HEK293 (cell line): ENCODE measurements around the gene TCAF1.

Experiments used
- CTCF ChIP-seq: fragments of 450-650 bp; formaldehyde crosslinking; IDR thresholded peaks from 2 replicates; pipeline ENCODE4 v1.5.1; 2016; ENCODE audit warnings: missing biosample characterization, missing genetic modification characterization
- ELK4 ChIP-seq: IDR thresholded peaks from 2 replicates; pipeline ENCODE4 v1.6.1; 2011; ENCODE audit warnings: mild to moderate bottlenecking, low read depth, low read length, borderline replicate concordance
- FEZF1 ChIP-seq: fragments of 450-650 bp; formaldehyde crosslinking; IDR thresholded peaks from 2 replicates; pipeline ENCODE4 v1.5.1; 2016; ENCODE audit warnings: missing biosample characterization, missing genetic modification characterization
- ZBTB20 ChIP-seq: fragments of 450-650 bp; formaldehyde crosslinking; IDR thresholded peaks from 2 replicates; pipeline ENCODE4 v1.5.1; 2016; ENCODE audit warnings: missing biosample characterization, missing genetic modification characterization
- ZNF121 ChIP-seq: fragments of 450-650 bp; formaldehyde crosslinking; IDR thresholded peaks from 2 replicates; pipeline ENCODE4 v1.5.1; 2016; ENCODE audit warnings: missing biosample characterization, missing genetic modification characterization
- ZNF274 ChIP-seq, 2 experiments: fragments of 200-500 bp in 1 of 2; fragments of 450-650 bp in 1 of 2; sonication (Bioruptor generic) in 1 of 2; formaldehyde crosslinking in 1 of 2; IDR thresholded peaks; 2 replicates each; pipeline versions ENCODE4 v1.5.1 to v1.6.1; 2014 to 2016; ENCODE audit warnings: borderline replicate concordance in 1 of 2, inconsistent platforms in 1 of 2, low read length in 1 of 2, missing biosample characterization in 1 of 2, missing genetic modification characterization in 1 of 2
- ZNF530 ChIP-seq: fragments of 450-650 bp; formaldehyde crosslinking; IDR thresholded peaks from 2 replicates; pipeline ENCODE4 v1.5.1; 2016; ENCODE audit warnings: low read depth, missing biosample characterization, missing genetic modification characterization
- ZNF548 ChIP-seq: fragments of 450-650 bp; formaldehyde crosslinking; IDR thresholded peaks from 2 replicates; pipeline ENCODE4 v1.5.1; 2016; ENCODE audit warnings: missing biosample characterization, missing genetic modification characterization
- ZNF571 ChIP-seq: fragments of 450-650 bp; formaldehyde crosslinking; IDR thresholded peaks from 2 replicates; pipeline ENCODE4 v1.5.0; 2017; ENCODE audit warnings: missing biosample characterization, missing genetic modification characterization
- ZNF664 ChIP-seq: fragments of 450-650 bp; formaldehyde crosslinking; IDR thresholded peaks from 2 replicates; pipeline ENCODE4 v1.5.1; 2016; ENCODE audit warnings: missing biosample characterization, missing genetic modification characterization
- ZNF76 ChIP-seq: fragments of 450-650 bp; formaldehyde crosslinking; IDR thresholded peaks from 2 replicates; pipeline ENCODE4; 2016; ENCODE audit warnings: low read depth, missing biosample characterization, missing genetic modification characterization, borderline replicate concordance
- TF ChIP-seq, protein P1 (sequence below): fragments of 450-650 bp; formaldehyde crosslinking; IDR thresholded peaks from 2 replicates; pipeline ENCODE4 v1.5.1; 2016; ENCODE audit warnings: missing biosample characterization, missing genetic modification characterization, low read depth
- TF ChIP-seq, protein P2 (sequence below): fragments of 450-650 bp; formaldehyde crosslinking; IDR thresholded peaks from 2 replicates; pipeline ENCODE4 v1.5.1; 2016; ENCODE audit warnings: missing biosample characterization, missing genetic modification characterization

DNA sequence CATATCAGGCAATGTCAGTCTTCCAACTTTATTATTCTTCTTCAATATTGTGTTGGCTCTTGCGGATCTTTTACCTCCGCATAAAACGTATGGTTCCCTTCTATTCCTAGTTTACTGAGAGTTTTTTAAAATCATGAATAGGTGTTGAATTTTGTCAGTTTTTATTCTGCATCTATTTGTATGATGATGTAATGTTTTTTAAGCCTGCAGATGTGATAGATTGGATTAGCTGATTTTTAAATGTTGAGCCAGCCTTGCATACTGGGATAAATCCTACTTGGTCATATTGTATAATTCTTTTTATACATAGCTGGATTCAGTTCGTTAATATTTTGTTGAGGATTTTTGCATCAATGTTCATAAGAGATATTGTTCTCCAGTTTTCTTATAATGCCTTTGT, 43.4 kb upstream of the TCAF1 start:
- TF ChIP-seq FEZF1 (no peak), ZNF530 (no peak), CTCF (no peak), ZNF548 (tag by site-specific recombination) (no peak), ZNF121 (tag by site-specific recombination) (no peak), ZBTB20 (tag by site-specific recombination) (no peak), ELK4 (no peak), ZNF274 (IDR thresholded peaks at IDR 0.05; ENCODE audit: low read length) (no peak), ZNF274 (tag by site-specific recombination; IDR thresholded peaks at IDR 0.05; ENCODE audit: borderline replicate concordance) (no peak), ZNF571 (tag by site-specific recombination) (no peak), ZNF76 (no peak), ZNF664 (tag by site-specific recombination) (no peak)
- TF ChIP-seq, protein P1, sequence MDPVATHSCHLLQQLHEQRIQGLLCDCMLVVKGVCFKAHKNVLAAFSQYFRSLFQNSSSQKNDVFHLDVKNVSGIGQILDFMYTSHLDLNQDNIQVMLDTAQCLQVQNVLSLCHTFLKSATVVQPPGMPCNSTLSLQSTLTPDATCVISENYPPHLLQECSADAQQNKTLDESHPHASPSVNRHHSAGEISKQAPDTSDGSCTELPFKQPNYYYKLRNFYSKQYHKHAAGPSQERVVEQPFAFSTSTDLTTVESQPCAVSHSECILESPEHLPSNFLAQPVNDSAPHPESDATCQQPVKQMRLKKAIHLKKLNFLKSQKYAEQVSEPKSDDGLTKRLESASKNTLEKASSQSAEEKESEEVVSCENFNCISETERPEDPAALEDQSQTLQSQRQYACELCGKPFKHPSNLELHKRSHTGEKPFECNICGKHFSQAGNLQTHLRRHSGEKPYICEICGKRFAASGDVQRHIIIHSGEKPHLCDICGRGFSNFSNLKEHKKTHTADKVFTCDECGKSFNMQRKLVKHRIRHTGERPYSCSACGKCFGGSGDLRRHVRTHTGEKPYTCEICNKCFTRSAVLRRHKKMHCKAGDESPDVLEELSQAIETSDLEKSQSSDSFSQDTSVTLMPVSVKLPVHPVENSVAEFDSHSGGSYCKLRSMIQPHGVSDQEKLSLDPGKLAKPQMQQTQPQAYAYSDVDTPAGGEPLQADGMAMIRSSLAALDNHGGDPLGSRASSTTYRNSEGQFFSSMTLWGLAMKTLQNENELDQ (tag by site-specific recombination) = no peak
- TF ChIP-seq, protein P2, sequence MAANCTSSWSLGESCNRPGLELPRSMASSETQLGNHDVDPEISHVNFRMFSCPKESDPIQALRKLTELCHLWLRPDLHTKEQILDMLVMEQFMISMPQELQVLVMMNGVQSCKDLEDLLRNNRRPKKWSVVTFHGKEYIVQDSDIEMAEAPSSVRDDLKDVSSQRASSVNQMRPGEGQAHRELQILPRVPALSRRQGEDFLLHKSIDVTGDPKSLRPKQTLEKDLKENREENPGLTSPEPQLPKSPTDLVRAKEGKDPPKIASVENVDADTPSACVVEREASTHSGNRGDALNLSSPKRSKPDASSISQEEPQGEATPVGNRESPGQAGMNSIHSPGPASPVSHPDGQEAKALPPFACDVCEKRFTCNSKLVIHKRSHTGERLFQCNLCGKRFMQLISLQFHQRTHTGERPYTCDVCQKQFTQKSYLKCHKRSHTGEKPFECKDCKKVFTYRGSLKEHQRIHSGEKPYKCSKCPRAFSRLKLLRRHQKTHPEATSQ = no peak
